ENCODE data around the gene MAP3K6. TPM values are rescaled to one million over a fixed set of nuclear protein-coding genes. Genes with fewer than 3 reads are reported as not detected.

The MAP3K6 gene
- total RNA-seq, 1 experiment from 2014 or later: 7.7 TPM

- Histone ChIP-seq H3K4ac (ENCODE audit: low read depth, low read length) (no peak overlapping the region), H4K8ac (replicated peaks; ENCODE audit: insufficient read length, low read depth, low read length) (no peak overlapping the region), H2BK12ac (ENCODE audit: insufficient read length, low read depth, low read length) (no peak overlapping the region), H2BK120ac (ENCODE audit: low read depth, low read length, poor library complexity, severe bottlenecking) (no peak overlapping the region), H2BK20ac (ENCODE audit: low read depth, low read length, poor library complexity, severe bottlenecking) (no peak overlapping the region), H3K14ac (ENCODE audit: insufficient read depth, low read length) (no peak overlapping the region), H4K5ac (ENCODE audit: insufficient read length, low read depth, low read length) (no peak overlapping the region), H2BK5ac (ENCODE audit: insufficient read length, low read length) (no peak overlapping the region), H4K91ac (ENCODE audit: insufficient read length, low read depth, low read length) (no peak overlapping the region), H3K27me3 (ENCODE audit: insufficient read depth, low read length) (no peaks in the 10 kb centered on the region; the same call in 1 of the 2 replicates), H3K4me2 (ENCODE audit: insufficient read depth, insufficient read length, low read length) (no peak overlapping the region), H3K27ac (ENCODE audit: insufficient read length, low read depth, low read length) (no peak overlapping the region), H3K23ac (ENCODE audit: insufficient read length, low read depth, low read length) (no peak overlapping the region), H3K79me1 (ENCODE audit: insufficient read depth, low read depth, low read length, poor library complexity, severe bottlenecking) (no peaks in the 10 kb centered on the region), H3K9me3 (ENCODE audit: control insufficient read depth, low read depth, low read length) (no peaks in the 10 kb centered on the region), H3K23me2 (ENCODE audit: insufficient read length, low read depth, low read length, poor library complexity, severe bottlenecking) (peaks cover 10% of the 10 kb centered on the region), H3K79me2 (ENCODE audit: insufficient read depth, low read length) (peaks cover 4% of the 10 kb centered on the region; the same call in 1 of the 2 replicates), H3K4me1 (ENCODE audit: insufficient read depth, low read length) (no peaks in the 10 kb centered on the region), H2AK5ac (ENCODE audit: insufficient read length, low read length) (no peak overlapping the region), H4K20me1 (ENCODE audit: control insufficient read depth, insufficient read depth, insufficient read length) (no peaks in the 10 kb centered on the region), H2AFZ (ENCODE audit: low read length) (no peak overlapping the region), H3K18ac (ENCODE audit: insufficient read length, low read depth, low read length) (no peak overlapping the region), H3T11ph (ENCODE audit: low read length) (no peak overlapping the region), H3K56ac (ENCODE audit: insufficient read length, low read depth, low read length) (no peak overlapping the region), H2BK15ac (ENCODE audit: low read depth, low read length) (no peak overlapping the region), H3K9ac (ENCODE audit: extremely low read depth, insufficient read length, low read length) (no peak overlapping the region)
- no CpG with 5 or more reads among the region's 4 CpGs for WGBS (ENCODE audit: extremely low coverage, insufficient read length, low lambda C conversion rate)
- H3K4me1 Mint-ChIP-seq: peaks cover 9 to 12% of the 10 kb centered on the region in 2 experiments
- no peaks in the 10 kb centered on the region for H3K9me3 Mint-ChIP-seq
- H3K4me3 Mint-ChIP-seq: no peak overlapping the region
- peaks cover 9% of the 10 kb centered on the region for H3K27me3 Mint-ChIP-seq (ENCODE audit: low read depth)
- TF ChIP-seq CTCF (conservative IDR thresholded peaks at IDR 0.05): no peak
- H3K36me3 Mint-ChIP-seq (ENCODE audit: insufficient read depth in 1 of 3, low read depth in 3 of 3): no peaks in the 10 kb centered on the region
- DNase-seq: no peak
- no peak overlapping the region; a peak in 1 of 7 replicates for H3K27ac Mint-ChIP-seq
Observed at GRCh38 chr1:27318136-27318535, 48.6 kb downstream of the MAP3K6 start.

Data from H9 (cell line).